Activated B cell treated with CpG ODN at 0.5 μM for 24 hours (primary cell): Measurements from ENCODE around the gene STXBP4. TPM values are rescaled to one million over a fixed set of nuclear protein-coding genes. Genes with fewer than 3 reads are reported as not detected.
"Not testable (repeated sequence)": the region's sequence is repeated elsewhere in the genome, so short reads cannot be mapped to it uniquely, and the experiment has no call there.

Source experiments
- ATAC-seq: fragments of 200-7000 bp; cut with Tn5 transposase; one replicate; pipeline ENCODE4 v1.10.0; 2021; ENCODE audit warnings: low read depth, mild to moderate bottlenecking, moderate library complexity
- CTCF ChIA-PET: fragments of 350-600 bp; sonication (Branson Sonifier 250); formaldehyde crosslinking; loops from one replicate; lab custom pipeline; 2021; ENCODE audit warnings: antibody characterized with exemption; lab: Charles Lee
- POLR2A ChIA-PET: fragments of 350-600 bp; sonication (Branson Sonifier 250); formaldehyde crosslinking; loops from one replicate; lab custom pipeline; 2021; ENCODE audit warnings: antibody characterized with exemption; lab: Charles Lee
- DNase-seq: peaks from one replicate; pipeline ENCODE4 v3.0.0; 2022
- H3K27ac Mint-ChIP-seq: one replicate; pipeline ENCODE4 v1.8.0; 2020; ENCODE audit warnings: mixed read lengths
- H3K27me3 Mint-ChIP-seq: one replicate; pipeline ENCODE4 v1.8.0; 2021; ENCODE audit warnings: mixed read lengths
- H3K36me3 Mint-ChIP-seq: one replicate; pipeline ENCODE4 v1.8.0; 2021; ENCODE audit warnings: low read depth, mixed read lengths
- H3K4me1 Mint-ChIP-seq: one replicate; pipeline ENCODE4 v1.8.0; 2021; ENCODE audit warnings: mixed read lengths
- H3K4me3 Mint-ChIP-seq: one replicate; pipeline ENCODE4 v1.8.0; 2020; ENCODE audit warnings: mild to moderate bottlenecking, mixed read lengths
- H3K9me3 Mint-ChIP-seq: one replicate; pipeline ENCODE4 v1.8.0; 2020; ENCODE audit warnings: mixed read lengths
- intact Hi-C: fragments of 100-400 bp; cut with micrococcal nuclease; formaldehyde crosslinking; loops from one replicate; pipeline ENCODE4 v1.15.1; 2024
- total RNA-seq: library from RNA; stranded (reverse); gene quantifications from 2 replicates; pipeline ENCODE4 v1.2.3, GENCODE V29; 2022
- TF ChIP-seq, protein P1 (sequence below): fragments of 200-600 bp; IDR thresholded peaks from one replicate; pipeline ENCODE4 v1.8.0; 2022; ENCODE audit warnings: antibody characterized with exemption, mild to moderate bottlenecking

STXBP4 gene
- total RNA-seq, 1 donor from 2014 or later, result 9.5 TPM

DNA sequence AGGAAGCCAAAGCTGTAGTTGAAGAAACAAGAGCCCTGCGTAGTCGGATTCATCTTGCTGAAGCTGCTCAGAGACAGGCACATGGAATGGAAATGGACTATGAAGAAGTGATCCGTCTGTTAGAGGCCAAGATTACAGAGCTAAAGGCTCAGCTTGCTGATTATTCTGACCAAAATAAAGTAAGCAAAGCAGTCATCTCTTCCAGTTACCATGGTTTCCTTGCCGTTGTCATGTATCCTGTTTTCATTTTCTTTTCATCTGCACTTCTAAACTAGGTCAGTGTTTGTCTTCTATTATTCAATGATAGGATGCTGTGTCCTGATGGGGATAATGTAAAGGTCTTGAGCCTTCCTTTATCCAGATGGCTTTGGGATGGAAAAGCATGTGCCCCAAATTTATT is 104.3 kb downstream of the STXBP4 start:
- Mint-ChIP-seq H3K4me1 (no peaks in the 10 kb centered on the region), H3K27ac (no peak overlapping the region), H3K36me3 (no peaks in the 10 kb centered on the region), H3K27me3 (no peaks in the 10 kb centered on the region), H3K9me3 (no peaks in the 10 kb centered on the region), H3K4me3 (no peak overlapping the region)
- intact Hi-C loops, result no loop called here
- DNase-seq (no peak), ATAC-seq (no peak)
- CTCF ChIA-PET, result no interaction called here
- POLR2A ChIA-PET, result no interaction called here
- TF ChIP-seq, protein P1, sequence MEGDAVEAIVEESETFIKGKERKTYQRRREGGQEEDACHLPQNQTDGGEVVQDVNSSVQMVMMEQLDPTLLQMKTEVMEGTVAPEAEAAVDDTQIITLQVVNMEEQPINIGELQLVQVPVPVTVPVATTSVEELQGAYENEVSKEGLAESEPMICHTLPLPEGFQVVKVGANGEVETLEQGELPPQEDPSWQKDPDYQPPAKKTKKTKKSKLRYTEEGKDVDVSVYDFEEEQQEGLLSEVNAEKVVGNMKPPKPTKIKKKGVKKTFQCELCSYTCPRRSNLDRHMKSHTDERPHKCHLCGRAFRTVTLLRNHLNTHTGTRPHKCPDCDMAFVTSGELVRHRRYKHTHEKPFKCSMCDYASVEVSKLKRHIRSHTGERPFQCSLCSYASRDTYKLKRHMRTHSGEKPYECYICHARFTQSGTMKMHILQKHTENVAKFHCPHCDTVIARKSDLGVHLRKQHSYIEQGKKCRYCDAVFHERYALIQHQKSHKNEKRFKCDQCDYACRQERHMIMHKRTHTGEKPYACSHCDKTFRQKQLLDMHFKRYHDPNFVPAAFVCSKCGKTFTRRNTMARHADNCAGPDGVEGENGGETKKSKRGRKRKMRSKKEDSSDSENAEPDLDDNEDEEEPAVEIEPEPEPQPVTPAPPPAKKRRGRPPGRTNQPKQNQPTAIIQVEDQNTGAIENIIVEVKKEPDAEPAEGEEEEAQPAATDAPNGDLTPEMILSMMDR, result no peak

- DNase-seq, H3K9me3 Mint-ChIP-seq, H3K4me1 Mint-ChIP-seq, ATAC-seq, H3K4me3 Mint-ChIP-seq, CTCF ChIA-PET, H3K36me3 Mint-ChIP-seq, POLR2A ChIA-PET, H3K27ac Mint-ChIP-seq, intact Hi-C loops, H3K27me3 Mint-ChIP-seq: not testable (repeated sequence)
Observed at GRCh38 chr17:55073467-55073866, 104.9 kb downstream of the STXBP4 start.

GRCh38 chr17:55081559-55081958 is 113.0 kb downstream of the STXBP4 start:
- H3K27me3 Mint-ChIP-seq, result no peaks in the 10 kb centered on the region
- POLR2A ChIA-PET, result no interaction called here
- CTCF ChIA-PET, result no interaction called here
- ATAC-seq (no peak), DNase-seq (no peak)
- no peaks in the 10 kb centered on the region for H3K4me1 Mint-ChIP-seq
- no peaks in the 10 kb centered on the region for H3K9me3 Mint-ChIP-seq
- H3K27ac Mint-ChIP-seq, result no peak overlapping the region
- intact Hi-C loops, result no loop called here
- H3K4me3 Mint-ChIP-seq, result no peak overlapping the region
- H3K36me3 Mint-ChIP-seq, result peaks cover 31% of the 10 kb centered on the region
- TF ChIP-seq, protein P1, result no peak

DNA sequence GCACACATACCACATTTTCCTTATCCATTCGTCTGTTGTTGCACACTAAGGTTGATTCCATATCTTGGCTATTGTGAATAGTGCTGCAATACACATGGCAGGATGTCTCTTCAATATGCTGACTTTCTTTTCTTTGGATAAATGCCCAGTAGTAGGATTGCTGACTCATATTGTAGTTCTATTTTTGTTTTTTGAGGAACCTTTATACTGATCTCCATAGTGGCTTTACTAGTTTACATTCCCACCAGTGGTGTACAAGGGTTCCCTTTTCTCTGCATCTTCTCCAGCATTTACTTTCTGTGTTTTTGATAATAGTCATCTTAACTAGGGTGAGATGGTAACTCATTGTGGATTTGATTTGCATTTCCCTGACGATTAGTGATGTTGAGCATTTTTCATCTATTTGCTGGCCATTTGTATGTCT is 118.1 kb downstream of the STXBP4 start:
- no peak for DNase-seq
- CTCF ChIA-PET, result no interaction called here
- Mint-ChIP-seq H3K27ac (no peak overlapping the region), H3K9me3 (no peaks in the 10 kb centered on the region), H3K4me1 (no peaks in the 10 kb centered on the region), H3K4me3 (no peak overlapping the region), H3K36me3 (peaks cover 19% of the 10 kb centered on the region), H3K27me3 (no peaks in the 10 kb centered on the region)
- intact Hi-C loops, result no loop called here
- TF ChIP-seq, protein P1, result no peak
- POLR2A ChIA-PET, result no interaction called here
- no peak for ATAC-seq

GRCh38 chr17:55089256-55089655 is 120.7 kb downstream of the STXBP4 start:
- Mint-ChIP-seq H3K27ac (no peak overlapping the region), H3K4me1 (no peaks in the 10 kb centered on the region), H3K36me3 (peaks cover 6% of the 10 kb centered on the region), H3K4me3 (no peak overlapping the region), H3K9me3 (no peaks in the 10 kb centered on the region), H3K27me3 (no peaks in the 10 kb centered on the region)
- ChIA-PET POLR2A (no interaction called here), CTCF (no interaction called here)
- no peak for ATAC-seq
- DNase-seq, result no peak
- intact Hi-C loops, result no loop called here
- TF ChIP-seq, protein P1, result no peak

GRCh38 chr17:55090079-55090492 is 121.5 kb downstream of the STXBP4 start:
- DNase-seq (no peak), ATAC-seq (no peak)
- Mint-ChIP-seq H3K36me3 (peaks cover 4% of the 10 kb centered on the region), H3K9me3 (no peaks in the 10 kb centered on the region), H3K27me3 (no peaks in the 10 kb centered on the region), H3K4me1 (no peaks in the 10 kb centered on the region), H3K27ac (no peak overlapping the region), H3K4me3 (no peak overlapping the region)
- ChIA-PET POLR2A (no interaction called here), CTCF (no interaction called here)
- TF ChIP-seq, protein P1, result no peak
- intact Hi-C loops, result no loop called here
